Stimulated activated CD8-positive, alpha-beta memory T cell treated with anti-CD3 and anti-CD28 coated beads, Interleukin-12 subunit alpha, Interleukin-12 subunit beta, amount 100 ng/mL, for 1 hour (primary cell): ENCODE results near the gene HLA-DQB1.
"Not testable (repeated sequence)": the region's sequence is repeated elsewhere in the genome, so short reads cannot be mapped to it uniquely, and the experiment has no call there.

Experiments
- DNase-seq: peaks from one replicate; pipeline ENCODE4 v3.0.0-alpha.2; 2020; ENCODE audit warnings: low read depth

The HLA-DQB1 gene

DNA sequence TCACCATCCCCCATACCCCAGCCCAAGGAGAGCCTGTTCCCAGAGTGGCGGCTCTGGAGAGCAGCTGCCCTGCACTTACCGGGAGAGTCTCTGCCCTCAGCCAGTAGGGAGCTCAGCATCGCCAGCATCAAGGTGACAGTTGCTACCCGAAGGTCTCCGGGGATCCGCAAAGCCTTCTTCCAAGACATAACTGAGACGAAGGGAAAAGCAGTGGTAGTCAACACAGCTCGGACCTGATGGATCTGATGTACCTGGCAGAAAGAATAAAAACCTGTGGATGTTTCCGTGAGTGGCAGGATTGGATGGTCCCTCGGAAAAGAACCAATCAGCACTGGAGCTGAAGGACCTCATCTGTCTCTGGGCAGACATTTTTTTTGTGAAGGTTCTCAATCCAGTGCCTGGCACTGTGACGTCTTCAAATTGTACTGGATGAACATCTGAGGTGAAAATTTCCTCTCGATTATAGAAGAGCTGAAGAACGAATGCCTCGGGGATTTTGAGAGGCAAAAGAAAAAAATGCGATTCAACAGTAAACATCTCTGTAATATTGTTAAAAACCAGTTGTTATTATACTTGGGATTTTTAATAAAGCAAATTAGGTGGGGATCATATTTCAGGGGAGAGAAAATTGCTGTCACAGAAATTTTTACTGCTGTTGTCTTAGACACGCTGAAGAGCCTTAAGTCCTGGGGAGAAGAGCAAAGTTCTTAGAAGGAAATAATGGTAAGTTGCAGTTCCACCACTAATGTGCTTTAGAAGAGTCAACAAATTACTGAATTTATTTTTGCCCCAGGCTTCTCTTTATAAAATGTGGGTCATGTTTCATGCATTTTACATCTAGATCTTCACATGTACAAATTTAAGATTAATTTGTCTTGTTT lies at the start of gene HLA-DQB1:
TSS of gene HLA-DQB1 (minus strand) at position 238 of the 881 bp plus-strand sequence. CDS start at position 188, 50 bp downstream.
- peak; percentile 29 for DNase-seq

DNA sequence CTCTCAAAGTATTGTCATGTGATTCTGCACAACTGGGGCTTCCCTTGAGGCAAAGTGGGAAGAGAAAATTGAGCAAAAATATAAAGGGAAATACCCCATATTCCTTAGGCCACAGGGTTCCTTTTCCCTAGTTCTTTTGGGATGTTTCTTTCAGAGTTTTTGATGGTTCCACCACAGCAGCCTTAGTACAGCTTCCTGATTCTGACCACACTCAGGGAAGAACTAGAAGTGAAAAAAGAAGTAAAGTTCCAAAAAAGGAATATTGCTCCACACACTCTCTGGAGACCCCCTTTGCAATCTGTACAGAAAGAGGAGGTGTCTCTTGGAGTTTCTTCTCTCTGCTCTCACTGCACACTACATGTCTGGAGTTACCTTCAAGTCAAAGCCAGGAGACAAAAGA lies 46.8 kb upstream of the HLA-DQB1 start:
- no peak for DNase-seq

DNA sequence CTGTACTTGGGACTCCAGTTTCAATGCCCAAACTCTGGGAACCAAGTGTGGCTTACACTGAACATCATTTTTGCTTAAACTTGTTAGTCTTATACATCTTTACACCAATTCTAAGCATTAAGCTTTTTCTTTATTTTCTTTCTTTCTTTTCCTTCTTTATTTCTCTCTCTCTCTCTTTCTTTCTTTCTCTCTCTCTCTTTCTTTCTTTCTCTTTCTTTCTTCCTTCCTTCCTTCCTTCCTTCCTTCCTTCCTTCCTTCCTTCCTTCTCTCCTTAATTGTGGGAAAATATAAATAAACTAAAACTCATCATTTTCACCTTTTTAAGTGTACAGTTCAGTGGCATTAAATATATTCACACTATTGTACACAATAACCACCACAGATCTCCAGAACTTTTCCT lies 43.2 kb upstream of the HLA-DQB1 start:
- no peak for DNase-seq

DNA sequence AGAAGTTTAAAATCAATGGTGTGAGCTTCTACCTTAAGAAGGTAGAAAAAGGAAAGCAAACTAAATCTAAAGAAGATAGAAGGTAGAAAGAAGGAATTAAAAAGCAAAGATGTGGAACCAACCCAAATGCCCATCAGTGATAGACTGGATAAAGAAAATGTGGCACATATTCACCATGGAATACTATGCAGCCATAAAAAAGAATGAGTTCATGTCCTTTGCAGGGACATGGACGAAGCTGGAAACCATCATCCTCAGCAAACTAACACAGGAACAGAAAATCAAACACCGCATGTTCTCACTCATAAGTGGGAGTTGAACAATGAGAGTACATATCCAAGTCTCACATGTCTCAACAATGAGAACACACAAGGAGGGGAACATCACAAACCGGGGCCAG lies 38.7 kb upstream of the HLA-DQB1 start:
- not testable (repeated sequence) for DNase-seq

DNA sequence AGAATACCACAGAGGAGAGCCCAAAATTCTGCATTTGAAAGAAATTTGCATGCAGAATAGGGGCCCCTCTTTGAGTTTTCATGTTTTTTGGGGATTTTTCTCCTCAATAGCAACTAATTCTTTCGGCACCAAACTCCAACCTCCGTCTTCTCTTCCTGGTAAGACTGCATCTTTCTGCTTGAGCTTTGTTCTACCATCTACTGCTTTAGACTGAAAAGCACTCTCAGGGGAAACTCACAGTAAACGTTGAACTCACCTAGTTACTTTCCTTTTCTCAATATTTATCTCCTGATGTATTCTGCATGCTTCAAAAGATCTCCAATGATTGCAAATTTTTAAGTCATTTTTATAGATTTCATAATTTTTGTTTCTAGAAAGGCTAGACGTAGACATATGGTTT lies 36.9 kb upstream of the HLA-DQB1 start:
- DNase-seq: no peak

DNA sequence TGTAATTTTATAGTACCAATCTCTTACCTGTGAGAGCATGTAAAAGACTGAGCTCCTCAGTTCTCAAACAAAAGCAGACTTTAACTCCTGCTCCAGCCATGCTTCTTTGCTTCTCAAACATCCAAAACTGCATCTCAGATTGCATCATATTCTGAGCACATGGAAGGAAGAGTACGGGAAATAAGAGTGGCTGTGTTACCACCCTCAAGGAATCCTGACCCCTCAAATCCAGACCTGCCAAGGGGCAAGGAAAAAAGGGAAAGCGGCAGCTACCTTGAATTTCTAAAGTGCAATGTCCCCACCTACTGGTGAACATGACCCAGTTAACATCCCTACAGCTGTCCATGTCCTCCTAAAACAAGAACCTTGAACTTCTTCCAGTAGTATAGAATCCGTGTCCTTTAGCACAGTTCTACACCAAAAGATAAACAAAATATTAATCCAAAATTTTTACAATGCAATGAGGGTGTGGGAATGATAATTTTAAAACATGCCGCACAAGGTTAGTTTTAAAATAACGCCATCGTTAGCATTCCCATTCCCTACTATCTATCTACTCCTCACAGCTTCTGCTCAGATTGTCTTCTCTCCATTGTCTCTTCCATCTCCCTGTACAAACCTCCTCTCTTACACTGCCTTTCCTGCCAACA lies 34.1 kb upstream of the HLA-DQB1 start:
- no peak for DNase-seq

DNA sequence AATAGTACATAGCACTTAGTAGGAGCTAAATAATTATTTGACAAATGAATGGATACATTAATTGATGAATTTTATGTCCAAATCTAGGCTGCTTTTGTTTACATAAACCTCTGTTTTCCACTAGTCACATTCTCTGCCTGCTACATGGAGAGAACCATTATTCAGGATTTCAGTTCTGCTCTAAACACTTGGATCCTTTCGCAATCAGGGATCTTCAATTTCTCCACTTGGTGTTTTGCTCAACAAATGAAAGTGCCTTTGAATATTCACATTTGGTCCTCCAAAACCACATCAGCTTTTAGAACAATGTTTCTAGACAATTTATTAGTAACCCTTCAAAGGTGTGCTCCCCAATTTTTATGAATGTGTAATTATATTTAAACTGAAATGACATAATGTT lies 30.6 kb upstream of the HLA-DQB1 start:
- no peak for DNase-seq

DNA sequence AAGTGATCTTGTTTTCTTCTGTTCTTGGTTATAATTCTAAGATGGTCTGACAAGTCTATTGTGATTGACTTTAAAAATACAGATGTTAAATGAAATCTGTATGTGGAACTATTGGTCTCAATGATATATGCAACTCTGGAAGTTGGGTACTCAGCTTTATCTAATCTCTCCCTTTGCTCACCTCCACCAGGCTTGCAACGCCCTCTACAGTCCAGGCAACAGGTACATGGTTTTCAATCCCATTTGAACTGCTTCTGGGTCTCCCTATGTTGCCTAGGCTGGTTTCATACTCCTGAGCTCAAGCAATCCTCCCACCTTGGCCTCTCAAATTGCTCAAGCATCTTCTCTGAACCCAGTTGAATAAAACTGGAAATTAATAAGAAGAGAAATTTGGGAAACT lies 25.6 kb upstream of the HLA-DQB1 start:
- DNase-seq: no peak

DNA sequence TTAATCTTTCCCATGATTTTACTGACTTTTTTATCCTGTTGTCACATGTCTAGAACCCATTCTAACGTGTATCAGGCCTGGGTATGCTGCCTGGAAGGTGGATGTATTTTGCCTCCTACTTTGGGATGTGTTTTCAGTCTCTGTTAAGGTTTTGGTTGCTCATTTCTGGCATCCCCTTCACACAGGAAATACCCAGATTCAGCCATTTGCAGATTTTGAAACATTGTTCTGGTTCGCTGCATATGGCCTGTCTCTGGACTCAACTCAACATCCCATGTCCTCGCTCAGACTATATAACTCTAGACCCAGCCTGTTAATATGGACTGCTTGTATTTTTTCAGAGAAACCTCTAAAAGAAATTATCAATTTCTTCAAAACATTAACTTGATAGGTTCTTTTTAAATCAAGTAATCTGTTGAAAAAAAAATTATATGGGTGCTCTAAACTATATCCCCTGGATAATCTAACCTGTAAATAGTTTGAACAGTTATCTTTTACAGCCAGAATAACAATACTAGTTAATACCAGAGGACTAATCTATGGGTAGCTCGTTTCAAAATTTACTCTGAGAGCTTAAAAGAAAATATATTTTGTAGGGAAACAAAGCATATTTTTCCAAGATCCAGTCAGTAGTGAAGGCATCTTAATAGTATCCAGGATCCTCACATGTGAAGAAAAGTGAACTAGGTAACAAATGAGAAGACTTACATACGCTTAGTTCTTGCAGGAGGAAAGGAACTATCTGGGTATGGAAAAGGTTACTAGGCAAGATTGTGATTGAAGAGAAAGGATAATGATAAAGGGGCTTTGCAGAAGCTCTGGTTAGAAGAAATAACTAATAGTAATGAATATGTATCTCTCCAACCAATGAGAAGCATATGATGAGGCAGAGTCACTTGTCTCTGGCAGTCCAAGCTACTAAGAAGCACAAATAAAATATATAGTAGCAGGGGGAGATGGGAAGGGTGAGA lies 23.4 kb upstream of the HLA-DQB1 start:
- no peak for DNase-seq

DNA sequence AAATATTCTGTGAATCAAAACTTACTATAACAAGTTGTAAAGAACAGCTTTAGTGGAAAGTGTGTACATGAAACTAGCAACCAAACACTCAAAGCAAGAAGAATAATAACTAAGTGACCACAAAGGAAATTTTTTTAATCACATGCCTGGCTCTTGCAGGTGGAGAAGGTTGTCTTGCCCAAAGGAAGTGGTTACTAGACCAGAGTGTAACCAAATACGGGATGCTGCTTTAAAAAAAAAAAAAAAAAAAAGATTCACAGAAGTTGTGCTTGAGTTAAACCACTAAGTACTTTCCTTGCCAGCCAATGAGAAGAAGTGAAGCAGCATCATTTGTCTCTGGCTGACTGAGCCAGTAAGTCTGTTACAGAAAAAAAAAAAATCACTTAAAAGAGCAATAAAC lies 19.1 kb upstream of the HLA-DQB1 start:
- DNase-seq: no peak

DNA sequence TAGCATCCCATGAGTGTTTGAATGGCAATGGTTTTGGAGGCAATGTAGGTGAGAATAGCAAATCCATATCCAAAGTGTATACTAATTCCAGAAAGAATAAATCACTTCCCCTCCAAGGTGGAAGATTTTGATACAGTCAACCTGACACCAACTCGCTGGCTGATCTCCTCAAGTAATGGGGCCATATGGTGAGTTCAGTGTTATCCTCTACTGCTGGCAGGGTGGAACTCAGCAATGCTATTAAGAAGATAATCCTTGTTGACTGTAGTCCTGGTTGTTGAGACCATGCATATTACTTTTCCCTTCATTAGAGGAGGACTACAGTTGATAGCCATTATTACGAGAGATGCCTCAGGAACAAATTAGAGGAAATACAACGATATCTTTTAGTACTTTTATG lies 17.8 kb upstream of the HLA-DQB1 start:
- DNase-seq: no peak

DNA sequence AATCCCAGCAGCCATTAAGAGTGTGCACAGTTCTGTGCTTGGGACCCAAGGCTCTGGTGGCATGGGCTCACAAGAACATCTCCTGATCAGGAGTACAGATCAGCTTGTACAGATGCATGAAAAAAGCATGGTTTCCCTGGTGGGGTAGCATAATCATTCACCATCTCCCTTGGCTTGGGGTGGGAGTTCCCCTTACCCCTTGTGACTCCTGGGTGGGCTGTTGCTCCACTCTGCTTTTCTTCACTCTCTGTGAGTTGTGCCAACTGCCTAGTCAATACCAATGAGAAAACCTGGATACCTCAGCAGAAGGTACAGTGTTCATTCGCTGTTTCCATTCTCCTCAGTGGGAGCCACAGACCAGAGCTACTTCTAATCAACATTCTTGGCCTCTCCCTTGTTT lies 13.6 kb upstream of the HLA-DQB1 start:
- no peak for DNase-seq

DNA sequence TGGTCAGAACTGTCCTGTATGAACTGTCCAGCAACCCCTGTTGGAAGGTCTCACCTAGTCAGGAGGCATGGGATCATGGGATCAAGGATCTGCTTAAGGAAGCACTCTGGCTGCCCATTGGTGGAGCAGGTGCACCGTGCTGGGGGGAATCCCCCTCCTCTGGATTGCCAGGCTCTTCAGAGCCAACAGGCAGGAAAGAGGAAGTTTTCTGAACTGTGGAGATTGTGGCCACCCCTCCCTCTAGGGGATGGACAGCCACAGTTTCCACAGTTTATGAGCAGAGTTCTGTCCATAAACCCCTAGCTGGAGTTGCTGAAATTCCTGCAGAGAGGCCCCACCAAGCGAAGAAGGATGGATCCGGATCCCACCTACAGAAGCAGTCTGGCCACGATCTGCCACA lies 13.0 kb upstream of the HLA-DQB1 start:
- no peak for DNase-seq

DNA sequence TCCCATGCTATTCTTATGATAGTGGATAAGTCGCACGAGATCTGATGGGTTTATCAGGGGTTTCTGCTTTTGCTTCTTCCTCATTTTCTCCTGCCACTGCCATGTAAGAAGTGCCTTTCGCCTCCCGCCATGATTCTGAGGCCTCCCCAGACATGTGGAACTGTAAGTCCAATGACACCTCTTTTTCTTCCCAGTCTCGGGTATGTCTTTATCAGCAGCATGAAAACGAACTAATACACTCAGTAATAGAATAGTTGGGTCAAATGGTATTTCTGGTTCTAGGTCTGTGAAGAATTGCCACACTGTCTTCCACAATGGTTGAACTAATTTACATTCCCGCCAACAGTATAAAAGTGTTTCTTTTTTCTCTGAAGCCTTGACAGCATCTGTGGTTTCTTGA lies 7.7 kb upstream of the HLA-DQB1 start:
- not testable (repeated sequence) for DNase-seq

DNA sequence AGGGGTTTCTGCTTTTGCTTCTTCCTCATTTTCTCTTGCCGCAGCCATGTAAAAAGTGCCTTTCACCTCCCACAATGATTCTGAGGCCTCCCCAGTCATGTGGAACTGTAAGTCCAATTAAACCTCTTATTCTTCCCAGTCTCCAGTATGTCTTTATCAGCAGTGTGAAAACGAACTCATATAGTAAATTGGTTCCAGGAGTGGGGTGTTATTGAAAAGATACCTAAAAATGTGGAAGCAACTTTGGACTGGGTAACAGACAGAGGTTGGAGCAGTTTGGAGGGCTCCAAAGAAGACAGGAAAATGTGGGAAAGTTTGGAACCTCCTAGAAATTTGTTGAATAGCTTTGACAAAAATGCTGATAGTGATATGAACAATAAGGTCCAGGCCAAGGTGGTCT lies 5.5 kb upstream of the HLA-DQB1 start:
- DNase-seq: not testable (repeated sequence)

DNA sequence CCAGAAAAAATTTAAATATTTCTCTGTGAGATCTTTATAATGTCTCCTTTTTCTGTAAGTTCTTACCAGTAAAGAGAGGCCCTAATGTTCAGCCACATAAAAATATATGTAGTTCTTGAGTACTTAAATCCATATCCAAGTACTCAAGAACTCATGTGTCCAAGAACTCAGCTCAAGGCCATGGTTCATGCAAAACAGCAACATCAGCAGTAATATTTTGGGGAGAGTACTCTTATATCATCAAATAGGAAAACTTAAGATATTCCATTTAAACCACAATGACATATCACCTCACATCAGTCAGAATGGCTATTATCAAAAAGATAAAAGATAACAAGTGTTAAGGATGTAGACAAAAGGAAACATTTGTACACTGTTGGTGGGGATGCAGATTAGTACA lies 3.4 kb upstream of the HLA-DQB1 start:
- DNase-seq: no peak

DNA sequence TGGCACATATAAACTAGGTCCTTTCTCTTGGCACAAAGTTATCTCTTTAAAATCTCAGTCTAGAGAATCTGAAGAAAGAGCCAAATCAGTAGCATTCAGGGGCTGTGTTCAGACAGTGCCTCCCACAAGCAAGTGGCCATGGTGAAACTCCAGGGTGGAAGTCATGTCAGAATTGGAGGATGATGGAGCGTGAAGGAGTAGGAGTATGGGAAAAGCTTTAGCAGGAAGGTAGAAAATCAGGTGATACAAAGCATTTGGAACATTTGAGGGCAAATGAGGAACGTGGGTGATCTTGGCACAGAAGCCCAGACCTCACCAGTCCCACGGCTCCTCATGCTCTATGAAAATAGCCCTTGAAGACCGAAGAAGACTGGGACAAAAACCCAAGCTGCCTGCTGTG lies 2.8 kb upstream of the HLA-DQB1 start:
- DNase-seq: no peak

DNA sequence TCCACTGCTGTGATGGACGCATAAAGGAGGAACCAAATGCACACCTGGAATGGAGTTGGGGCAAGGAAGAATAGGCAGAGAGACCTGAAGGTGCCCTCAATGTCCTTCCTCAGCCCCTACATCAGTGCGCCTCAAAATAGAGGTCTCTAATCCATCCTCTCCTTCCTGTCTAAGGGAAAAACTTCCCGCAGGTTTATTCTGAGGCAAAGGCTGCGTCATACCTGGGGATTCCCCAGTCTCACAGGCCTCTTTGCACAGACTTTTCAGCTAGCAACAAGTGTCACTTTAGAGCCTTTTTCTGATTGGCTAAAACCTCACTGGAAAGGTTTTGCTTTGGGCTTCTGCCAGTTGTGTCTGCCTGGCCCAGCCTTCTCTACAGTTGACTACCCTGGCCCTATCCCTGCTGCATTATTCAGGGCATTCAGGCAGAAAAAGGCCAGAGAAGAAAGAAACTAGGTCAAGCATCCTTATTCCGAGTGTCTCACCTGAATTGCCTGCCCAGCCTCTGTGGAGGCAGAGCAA lies 1.8 kb upstream of the HLA-DQB1 start:
- DNase-seq: no peak

DNA sequence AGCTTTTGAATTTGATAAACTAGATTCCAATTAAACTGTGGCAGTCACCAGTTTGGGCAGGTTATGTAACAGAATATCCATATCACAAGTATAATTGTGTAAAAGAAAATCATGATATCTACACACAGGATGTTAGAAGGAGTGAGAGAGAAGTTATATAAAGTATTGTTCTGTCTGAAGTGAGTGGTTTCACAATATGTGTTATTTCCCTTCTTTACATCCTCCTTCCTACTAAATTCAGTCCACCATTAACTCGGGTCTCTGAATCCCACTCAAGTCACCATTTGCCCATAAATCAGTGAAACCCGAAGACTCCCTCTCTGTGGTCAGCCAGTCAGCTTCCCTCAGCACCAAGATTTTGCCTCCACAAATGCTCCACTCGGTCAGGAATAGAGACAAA lies 796 bp downstream of the HLA-DQB1 start:
- DNase-seq: no peak

DNA sequence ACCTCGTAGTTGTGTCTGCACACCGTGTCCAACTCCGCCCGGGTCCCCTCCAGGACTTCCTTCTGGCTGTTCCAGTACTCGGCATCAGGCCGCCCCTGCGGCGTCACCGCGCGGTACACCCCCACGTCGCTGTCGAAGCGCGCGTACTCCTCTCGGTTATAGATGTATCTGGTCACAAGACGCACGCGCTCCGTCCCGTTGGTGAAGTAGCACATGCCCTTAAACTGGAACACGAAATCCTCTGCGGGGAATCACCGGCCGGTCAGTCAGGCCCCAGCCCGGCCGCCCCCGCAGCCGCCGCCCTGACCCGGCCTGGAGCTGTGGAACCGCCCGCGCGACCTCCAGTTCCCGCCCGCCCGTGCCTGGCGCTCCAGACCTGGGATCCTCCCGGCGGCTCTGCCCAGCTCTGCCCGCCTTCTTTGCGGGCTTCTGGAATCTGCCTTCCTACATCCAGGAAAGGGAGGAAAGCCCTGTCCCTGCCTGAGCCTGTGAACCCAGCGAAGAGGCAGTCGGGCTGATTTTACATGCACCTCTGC lies 1.6 kb downstream of the HLA-DQB1 start:
- no peak for DNase-seq

DNA sequence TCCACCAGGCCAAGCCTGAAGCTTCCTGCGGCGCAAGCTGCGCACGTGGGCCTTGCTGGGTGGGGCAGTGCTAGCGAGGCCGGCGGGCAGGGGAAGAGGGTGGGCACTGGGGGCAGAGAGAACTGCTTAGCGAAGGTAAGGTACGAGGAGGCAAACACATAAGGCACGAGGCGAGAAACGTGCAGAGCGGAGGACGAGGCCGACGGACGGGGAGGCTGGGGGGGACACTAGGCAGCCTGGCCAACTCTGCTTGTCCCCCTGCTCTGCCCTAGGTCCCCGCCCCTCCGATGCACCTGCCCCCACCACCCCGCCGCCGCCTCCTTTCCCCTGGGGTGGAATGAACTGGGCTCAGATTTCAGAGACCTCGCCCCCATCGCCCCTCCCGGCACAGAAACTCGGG lies 2.1 kb downstream of the HLA-DQB1 start:
- no peak for DNase-seq

DNA sequence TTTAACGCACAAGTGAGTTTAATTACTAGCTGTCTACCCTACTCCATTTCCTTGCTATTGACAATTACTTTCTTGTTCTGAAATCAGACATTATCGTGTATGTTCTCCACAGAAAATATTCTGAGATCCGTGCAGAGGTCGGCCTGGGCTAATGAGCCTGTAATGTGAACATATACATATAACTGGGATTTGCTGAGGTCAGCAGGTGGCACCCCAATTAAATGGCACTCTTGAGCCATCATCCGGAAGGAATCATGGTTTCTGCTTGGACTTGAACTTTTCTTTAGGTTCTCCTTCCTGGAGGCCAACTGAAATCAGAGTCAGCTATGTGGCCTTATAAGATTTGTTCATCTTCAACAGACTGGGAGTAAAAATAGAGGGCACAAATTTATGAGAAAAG lies 3.6 kb downstream of the HLA-DQB1 start:
- DNase-seq: no peak
